T-helper 9 cell (primary cell): Measurements from ENCODE around the gene IMPA2.
"Not testable (repeated sequence)": the region's sequence is repeated elsewhere in the genome, so short reads cannot be mapped to it uniquely, and the experiment has no call there.

Experiments used
- DNase-seq: peaks from one replicate; pipeline ENCODE4 v3.0.0-alpha.2; 2020
- total RNA-seq, 2 donors: gene quantifications; one replicate each; lab custom pipeline; 2026; lab: John Stamatoyannopoulos, UW

IMPA2 gene
- 2.4 to 3.2 reads per million in 2 donors for total RNA-seq

- DNase-seq: peak; percentile 89
Measured at GRCh38 chr18:11981192-11981542, at the start of gene IMPA2. Gene IMPA2, plus strand, starts transcription at chr18:11981507. Its CDS starts 163 bp downstream, at chr18:11981670.

- DNase-seq: no peak
Measured at GRCh38 chr18:11932393-11932792, 48.9 kb upstream of the IMPA2 start.

DNA sequence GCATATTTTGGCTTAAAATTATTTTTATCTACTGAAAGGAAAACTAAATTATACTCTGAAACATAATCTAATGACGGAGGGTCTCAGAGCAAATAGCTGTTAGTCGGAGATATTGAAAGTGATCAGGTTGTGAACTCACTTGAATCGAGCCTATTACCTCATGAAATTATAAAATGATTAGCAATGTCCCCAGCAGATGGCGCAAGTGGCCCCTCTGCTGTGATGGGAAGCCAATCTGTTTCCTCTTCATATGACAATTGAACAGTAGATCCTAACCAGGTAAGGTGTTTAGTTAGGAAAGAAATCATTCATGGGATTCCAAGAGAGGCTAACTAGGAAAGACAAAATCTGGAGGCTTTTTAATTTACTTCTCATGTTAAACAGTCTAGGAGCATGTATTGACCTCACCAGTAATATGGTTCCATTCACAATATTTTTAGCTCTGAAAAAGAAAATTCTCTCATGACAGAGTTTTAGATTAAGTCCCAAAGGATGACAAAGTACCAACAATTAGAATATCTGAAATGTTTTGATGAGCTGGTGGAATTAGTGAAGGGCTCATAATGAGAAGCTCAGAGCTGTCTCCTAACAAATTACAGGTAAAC lies 43.3 kb upstream of the IMPA2 start:
- peak; percentile 76 for DNase-seq

DNA sequence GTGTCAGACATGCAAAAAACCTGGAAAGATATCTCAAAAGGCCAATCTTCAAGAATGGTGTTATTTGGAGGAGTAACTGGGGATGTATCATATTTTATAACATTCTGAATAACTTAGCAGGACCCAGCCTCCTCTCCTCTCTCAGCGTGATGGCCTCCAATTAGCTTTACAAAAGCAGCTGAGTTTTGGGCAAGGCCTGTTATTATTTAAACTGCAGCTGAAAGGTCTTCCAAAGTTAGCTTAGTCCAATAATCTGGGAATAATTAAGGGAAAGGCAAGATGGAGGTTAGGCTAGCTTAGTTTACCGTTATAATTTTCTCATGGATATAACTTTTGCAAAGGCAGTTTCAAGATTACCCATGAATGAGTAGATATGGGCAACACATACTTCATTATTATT lies 40.4 kb upstream of the IMPA2 start:
- DNase-seq: no peak

- DNase-seq: no peak
Measured at GRCh38 chr18:11943551-11943950, 37.8 kb upstream of the IMPA2 start.

GRCh38 chr18:11944252-11944651 lies 37.1 kb upstream of the IMPA2 start:
- DNase-seq: no peak

- no peak for DNase-seq
Measured at GRCh38 chr18:11944786-11945185, 36.5 kb upstream of the IMPA2 start.

DNA sequence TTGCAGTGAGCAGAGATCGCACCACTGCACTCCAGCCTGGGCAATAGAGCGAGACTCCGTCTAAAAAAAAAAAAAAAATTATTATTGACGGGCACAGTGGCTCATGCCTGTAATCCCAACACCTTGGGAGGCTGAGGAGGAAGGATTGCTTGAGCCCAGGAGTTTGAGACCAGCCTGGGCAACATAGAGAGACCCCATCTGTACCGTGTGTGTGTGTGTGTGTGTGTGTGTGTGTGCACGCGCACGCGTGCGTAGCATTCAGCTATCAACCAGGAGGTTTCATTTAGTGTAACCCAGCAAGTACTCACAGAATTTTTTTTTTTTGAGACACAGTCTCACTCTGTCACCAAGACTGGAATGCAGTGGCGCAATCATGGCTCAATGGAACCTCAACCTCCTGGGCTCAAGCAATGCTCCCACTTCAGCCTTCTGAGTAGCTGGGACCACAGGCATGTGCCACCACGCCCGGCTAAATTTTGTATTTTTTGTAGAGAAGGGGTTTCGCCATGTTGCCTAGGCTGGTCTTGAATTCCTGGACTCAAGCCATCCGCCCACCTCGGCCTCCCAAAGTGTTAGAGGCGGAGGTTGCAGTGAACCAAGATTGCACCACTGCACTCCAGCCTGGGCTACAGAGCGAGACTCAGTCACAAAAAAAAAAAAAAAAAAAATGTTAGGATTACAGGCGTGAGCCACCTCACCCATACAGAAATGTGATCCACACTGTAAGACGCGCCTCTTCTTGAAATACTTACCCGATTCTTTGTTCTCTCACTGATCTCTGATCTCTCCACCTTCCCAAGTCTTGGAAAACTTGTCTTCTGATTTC lies 35.3 kb upstream of the IMPA2 start:
- DNase-seq: not testable (repeated sequence)

DNA sequence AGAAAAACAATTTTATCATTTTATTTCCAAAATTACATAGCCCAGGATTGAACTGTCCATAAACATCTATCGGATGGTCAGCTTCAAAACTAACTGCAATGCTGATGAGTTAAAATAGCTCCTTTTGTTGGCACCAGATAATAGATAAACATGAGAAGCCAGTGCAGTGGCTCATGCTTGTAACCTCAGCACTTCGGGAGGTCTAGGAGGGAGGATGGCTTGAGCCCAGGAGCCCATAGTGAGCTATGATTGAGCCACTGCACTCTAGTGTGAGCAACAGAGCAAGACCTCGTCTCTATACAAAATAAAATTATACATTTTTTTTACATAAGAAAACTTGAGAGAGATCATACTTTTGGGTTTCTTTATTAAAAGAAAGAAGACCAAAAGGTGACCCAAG lies 34.6 kb upstream of the IMPA2 start:
- no peak for DNase-seq

DNA sequence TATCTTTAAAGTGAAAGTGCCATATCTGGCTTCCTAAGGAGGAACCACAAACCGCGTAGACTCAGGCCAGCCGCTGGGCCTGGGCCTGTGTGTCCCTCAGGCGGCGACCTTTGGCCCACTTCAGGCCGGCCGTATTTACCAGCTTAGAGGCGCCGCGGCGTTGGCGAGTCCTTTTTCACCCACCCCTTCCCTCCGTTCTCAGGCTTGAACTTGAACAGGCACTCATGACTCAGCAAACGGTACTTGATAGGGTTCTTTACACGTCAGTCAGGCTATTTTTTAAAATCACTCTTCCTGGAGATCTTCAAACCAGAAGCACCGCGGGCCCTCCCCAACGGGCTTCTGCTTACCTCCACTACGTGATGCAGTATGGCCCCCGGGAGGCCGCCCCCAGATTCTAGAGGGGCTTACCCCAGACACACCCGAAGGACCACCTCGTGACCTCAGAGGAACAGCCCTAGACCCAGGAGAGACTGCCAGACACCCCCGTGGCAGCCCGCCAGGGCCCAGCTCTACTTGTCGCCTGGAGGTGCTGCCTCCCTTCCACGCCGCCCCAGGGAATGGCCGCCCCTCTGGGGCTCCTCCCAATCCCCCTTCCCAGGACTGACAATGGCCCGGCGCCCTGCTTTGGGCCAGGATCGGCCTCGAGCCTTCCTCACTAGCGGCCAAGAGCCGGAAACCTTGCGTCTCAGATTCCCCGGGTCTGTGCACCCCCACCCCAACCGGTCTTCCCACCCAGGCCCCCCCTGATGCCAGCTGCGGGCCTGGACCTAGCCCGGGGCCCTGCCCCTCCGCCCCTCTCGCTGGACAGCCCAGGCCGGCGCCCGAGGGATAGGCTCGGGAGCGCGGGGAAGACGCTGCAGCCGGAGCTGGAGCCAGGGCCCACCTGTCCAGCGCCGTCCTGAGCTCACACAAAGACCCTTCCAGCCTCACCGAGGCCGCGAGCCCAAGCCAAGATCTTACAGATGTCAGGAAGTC lies 33.8 kb upstream of the IMPA2 start:
- peak; percentile 14 for DNase-seq

GRCh38 chr18:11948852-11949523 lies 32.3 kb upstream of the IMPA2 start:
- DNase-seq: no peak

GRCh38 chr18:11950824-11951223 lies 30.5 kb upstream of the IMPA2 start:
- no peak for DNase-seq

DNA sequence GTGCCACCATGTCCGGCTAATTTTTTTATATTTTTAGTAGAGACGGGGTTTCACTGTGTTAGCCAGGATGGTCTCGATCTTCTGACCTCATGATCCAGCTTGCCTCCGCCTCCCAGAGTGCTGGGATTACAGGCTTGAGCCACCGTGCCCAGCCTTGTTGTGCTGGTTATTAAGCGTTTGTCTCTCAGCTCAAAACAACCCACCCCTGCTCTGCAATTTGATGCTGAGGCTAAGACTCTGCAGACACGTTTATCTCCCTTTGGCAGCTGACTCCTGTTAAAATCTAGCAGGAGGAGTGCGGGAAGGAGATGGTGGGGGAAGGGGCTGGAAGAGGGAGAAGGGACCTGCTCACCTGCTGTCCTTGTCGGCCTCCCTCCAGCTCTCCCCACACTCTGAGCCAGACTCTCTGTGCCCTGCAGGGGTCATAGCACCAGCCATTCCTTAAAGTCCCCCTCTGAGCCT lies 29.9 kb upstream of the IMPA2 start:
- no peak for DNase-seq

GRCh38 chr18:11953113-11953512 lies 28.2 kb upstream of the IMPA2 start:
- DNase-seq: no peak

- no peak for DNase-seq
Measured at GRCh38 chr18:11955239-11956029, 25.9 kb upstream of the IMPA2 start.

- DNase-seq: no peak
Measured at GRCh38 chr18:11956371-11957308, 24.7 kb upstream of the IMPA2 start.

- DNase-seq: no peak
Measured at GRCh38 chr18:11957636-11958035, 23.7 kb upstream of the IMPA2 start.

DNA sequence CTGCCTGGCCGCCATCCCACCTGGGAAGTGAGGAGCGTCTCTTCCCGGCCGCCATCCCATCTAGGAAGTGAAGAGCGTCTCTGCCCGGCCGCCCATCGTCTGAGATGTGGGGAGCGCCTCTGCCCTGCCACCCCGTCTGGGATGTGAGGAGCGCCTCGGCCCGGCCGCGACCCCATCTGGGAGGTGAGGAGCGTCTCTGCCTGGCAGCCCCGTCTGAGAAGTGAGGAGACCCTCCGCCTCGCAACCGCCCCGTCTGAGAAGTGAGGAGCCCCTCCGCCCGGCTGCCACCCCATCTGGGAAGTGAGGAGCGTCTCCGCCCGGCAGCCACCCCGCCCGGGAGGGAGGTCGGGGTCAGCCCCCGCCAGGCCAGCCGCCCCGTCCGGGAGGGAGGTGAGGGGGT lies 21.7 kb upstream of the IMPA2 start:
- not testable (repeated sequence) for DNase-seq

DNA sequence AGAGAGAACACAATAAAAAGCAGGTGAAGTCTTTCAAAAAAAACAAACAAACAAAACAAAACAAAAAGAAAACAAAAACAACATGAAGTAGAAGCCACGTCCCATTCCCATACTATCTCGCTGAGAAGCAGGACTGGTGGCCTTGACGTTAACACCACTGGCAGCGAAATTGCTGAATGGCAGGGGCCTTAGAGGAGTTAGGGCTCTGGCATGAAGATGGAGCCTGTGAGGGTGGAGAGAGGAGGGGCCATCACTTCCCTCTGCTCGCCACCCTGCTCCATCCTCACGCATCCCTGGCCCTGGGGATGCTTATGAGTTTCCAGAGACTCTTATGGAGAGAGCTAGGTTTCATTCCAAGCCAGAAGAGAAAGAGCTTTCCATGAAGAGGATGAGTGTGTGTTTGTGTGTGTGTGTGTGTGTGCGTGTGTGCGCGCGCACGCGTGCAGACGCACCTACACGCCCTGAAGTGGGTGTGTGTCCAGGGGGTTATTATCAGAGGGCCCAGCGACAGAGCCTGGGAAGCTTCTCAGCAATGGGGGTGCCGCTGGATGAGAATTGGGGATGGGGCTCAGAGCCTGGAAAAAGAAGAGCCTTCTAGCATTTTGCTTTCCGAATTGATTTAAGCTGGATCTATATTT lies 20.4 kb upstream of the IMPA2 start:
- DNase-seq: no peak

- DNase-seq: no peak
Measured at GRCh38 chr18:11962597-11962996, 18.7 kb upstream of the IMPA2 start.
